ENCODE results near the gene PARP16.

DNA sequence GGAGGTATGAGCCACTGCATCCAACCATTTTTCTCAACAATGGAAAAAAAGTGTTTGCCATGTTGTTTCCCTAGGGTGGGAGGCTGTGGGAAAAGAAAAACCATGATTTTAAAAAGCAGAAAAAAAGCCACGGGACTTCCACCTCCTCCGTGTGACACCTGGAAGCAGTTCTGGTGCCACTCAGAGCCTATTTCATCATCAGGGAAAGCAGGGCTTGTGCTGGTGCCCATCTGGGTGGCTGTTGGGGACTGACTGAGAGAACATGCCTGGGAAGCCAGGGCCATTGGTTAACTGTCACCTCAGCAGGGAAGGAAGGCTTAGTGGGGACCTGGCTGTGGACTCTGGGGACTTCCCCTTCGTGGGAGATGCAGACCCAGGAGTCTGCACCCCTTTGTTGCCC is 25.1 kb upstream of the PARP16 start:
- TF ChIP-seq, protein P1, sequence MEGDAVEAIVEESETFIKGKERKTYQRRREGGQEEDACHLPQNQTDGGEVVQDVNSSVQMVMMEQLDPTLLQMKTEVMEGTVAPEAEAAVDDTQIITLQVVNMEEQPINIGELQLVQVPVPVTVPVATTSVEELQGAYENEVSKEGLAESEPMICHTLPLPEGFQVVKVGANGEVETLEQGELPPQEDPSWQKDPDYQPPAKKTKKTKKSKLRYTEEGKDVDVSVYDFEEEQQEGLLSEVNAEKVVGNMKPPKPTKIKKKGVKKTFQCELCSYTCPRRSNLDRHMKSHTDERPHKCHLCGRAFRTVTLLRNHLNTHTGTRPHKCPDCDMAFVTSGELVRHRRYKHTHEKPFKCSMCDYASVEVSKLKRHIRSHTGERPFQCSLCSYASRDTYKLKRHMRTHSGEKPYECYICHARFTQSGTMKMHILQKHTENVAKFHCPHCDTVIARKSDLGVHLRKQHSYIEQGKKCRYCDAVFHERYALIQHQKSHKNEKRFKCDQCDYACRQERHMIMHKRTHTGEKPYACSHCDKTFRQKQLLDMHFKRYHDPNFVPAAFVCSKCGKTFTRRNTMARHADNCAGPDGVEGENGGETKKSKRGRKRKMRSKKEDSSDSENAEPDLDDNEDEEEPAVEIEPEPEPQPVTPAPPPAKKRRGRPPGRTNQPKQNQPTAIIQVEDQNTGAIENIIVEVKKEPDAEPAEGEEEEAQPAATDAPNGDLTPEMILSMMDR (IDR thresholded peaks at IDR 0.05; ENCODE audit: borderline replicate concordance, extremely low read depth, low read length, poor library complexity, severe bottlenecking) = no peak
- no peak for TF ChIP-seq EZH2 (IDR thresholded peaks at IDR 0.05; ENCODE audit: borderline replicate concordance, low read depth, low read length, severe bottlenecking)

All from DND-41 (cell line).